ENCODE results near the gene OR10C1.
A peak's percentile ranks its signal among the peaks of the same experiment; 100 is the strongest.

The OR10C1 gene

GRCh38 chr6:29451471-29452193, 12.5 kb downstream of the OR10C1 start:
- CTCF ChIA-PET, result no interaction called here
- Histone ChIP-seq H3K4me1 (ENCODE audit: control extremely low read depth in 1 of 4, control insufficient read depth in 4 of 4, insufficient read depth in 4 of 4, low read length in 3 of 4) (no peaks in the 10 kb centered on the region), H3K27ac (ENCODE audit: insufficient read depth in 1 of 2, low read depth in 1 of 2, low read length in 2 of 2, poor library complexity in 1 of 2, severe bottlenecking in 2 of 2) (no peak overlapping the region), H3K27me3 (replicated peaks in 2 of 5; ENCODE audit: control insufficient read depth in 4 of 5, insufficient read depth in 5 of 5, low read length in 4 of 5) (no peaks in the 10 kb centered on the region), H3K36me3 (ENCODE audit: control insufficient read depth in 4 of 4, insufficient read depth in 4 of 4, low read length in 3 of 4) (no peaks in the 10 kb centered on the region), H3K9me3 (ENCODE audit: control extremely low read depth in 1 of 5, control insufficient read depth in 4 of 5, insufficient read depth in 2 of 5, low read depth in 1 of 5, low read length in 4 of 5) (no peaks in the 10 kb centered on the region), H3K4me3 (ENCODE audit: control insufficient read depth in 1 of 7, extremely low read depth in 1 of 7, insufficient read depth in 4 of 7, low read depth in 2 of 7, low read length in 6 of 7) (no peak overlapping the region)
- POLR2A ChIA-PET, result no interaction called here
- no CpG with 5 or more reads among the region's 3 CpGs for WGBS (ENCODE audit: insufficient coverage)
- peak in 2 of 3 donors; percentile 3 to 21 for DNase-seq

- no peaks in the 10 kb centered on the region for H3K27me3 ChIP-seq (replicated peaks in 2 of 5; ENCODE audit: control insufficient read depth in 4 of 5, insufficient read depth in 5 of 5, low read length in 4 of 5)
- H3K36me3 ChIP-seq (ENCODE audit: control insufficient read depth in 4 of 4, insufficient read depth in 4 of 4, low read length in 3 of 4), result no peaks in the 10 kb centered on the region
- no peak for DNase-seq
- ChIA-PET CTCF (no interaction called here), POLR2A (no interaction called here)
- no peak within 1 kb of the TSS for H3K27ac ChIP-seq (ENCODE audit: insufficient read depth in 1 of 2, low read depth in 1 of 2, low read length in 2 of 2, poor library complexity in 1 of 2, severe bottlenecking in 2 of 2)
- no peak within 1 kb of the TSS for H3K4me3 ChIP-seq (ENCODE audit: control insufficient read depth in 1 of 7, extremely low read depth in 1 of 7, insufficient read depth in 4 of 7, low read depth in 2 of 7, low read length in 6 of 7)
- no CpG with 5 or more reads among the region's 2 CpGs for WGBS (ENCODE audit: insufficient coverage)
- peaks cover 0 to 3% (median 0%) of the 10 kb centered on the region in 4 experiments for H3K4me1 ChIP-seq (ENCODE audit: control extremely low read depth in 1 of 4, control insufficient read depth in 4 of 4, insufficient read depth in 4 of 4, low read length in 3 of 4)
- no peaks in the 10 kb centered on the region for H3K9me3 ChIP-seq (ENCODE audit: control extremely low read depth in 1 of 5, control insufficient read depth in 4 of 5, insufficient read depth in 2 of 5, low read depth in 1 of 5, low read length in 4 of 5)
Observed at GRCh38 chr6:29456971-29457370, 17.9 kb downstream of the OR10C1 start, which contains the start of the genes OR11A1 and OR2H1. TSS of gene OR11A1 (minus strand) at chr6:29457071. CDS start at chr6:29427641, 29,430 bp downstream. TSS of gene OR2H1 (plus strand) at chr6:29457155. CDS start at chr6:29461770, 4,615 bp downstream.

- no peaks in the 10 kb centered on the region for H3K36me3 ChIP-seq (ENCODE audit: control insufficient read depth in 4 of 4, insufficient read depth in 4 of 4, low read length in 3 of 4)
- no peaks in the 10 kb centered on the region for H3K9me3 ChIP-seq (ENCODE audit: control extremely low read depth in 1 of 5, control insufficient read depth in 4 of 5, insufficient read depth in 2 of 5, low read depth in 1 of 5, low read length in 4 of 5)
- WGBS (ENCODE audit: insufficient coverage), result 88% methylated on average over 3 of the region's 5 CpGs
- H3K4me3 ChIP-seq (ENCODE audit: control insufficient read depth in 1 of 7, extremely low read depth in 1 of 7, insufficient read depth in 4 of 7, low read depth in 2 of 7, low read length in 6 of 7), result no peak overlapping the region
- peaks cover 0 to 3% (median 0%) of the 10 kb centered on the region in 4 experiments for H3K4me1 ChIP-seq (ENCODE audit: control extremely low read depth in 1 of 4, control insufficient read depth in 4 of 4, insufficient read depth in 4 of 4, low read length in 3 of 4)
- DNase-seq, result no peak
- CTCF ChIA-PET, result no interaction called here
- POLR2A ChIA-PET, result no interaction called here
- H3K27ac ChIP-seq (ENCODE audit: insufficient read depth in 1 of 2, low read depth in 1 of 2, low read length in 2 of 2, poor library complexity in 1 of 2, severe bottlenecking in 2 of 2), result no peak overlapping the region
- H3K27me3 ChIP-seq (replicated peaks in 2 of 5; ENCODE audit: control insufficient read depth in 4 of 5, insufficient read depth in 5 of 5, low read length in 4 of 5), result no peaks in the 10 kb centered on the region
Observed at GRCh38 chr6:29461021-29461814, 22.1 kb downstream of the OR10C1 start.

- no peaks in the 10 kb centered on the region for H3K27me3 ChIP-seq (replicated peaks in 2 of 5; ENCODE audit: control insufficient read depth in 4 of 5, insufficient read depth in 5 of 5, low read length in 4 of 5)
- 93% methylated on average over 6 of the region's 6 CpGs for WGBS (ENCODE audit: insufficient coverage)
- H3K4me3 ChIP-seq (ENCODE audit: control insufficient read depth in 1 of 7, extremely low read depth in 1 of 7, insufficient read depth in 4 of 7, low read depth in 2 of 7, low read length in 6 of 7), result no peak overlapping the region
- POLR2A ChIA-PET, result no interaction called here
- no peak overlapping the region for H3K27ac ChIP-seq (ENCODE audit: insufficient read depth in 1 of 2, low read depth in 1 of 2, low read length in 2 of 2, poor library complexity in 1 of 2, severe bottlenecking in 2 of 2)
- H3K9me3 ChIP-seq (ENCODE audit: control extremely low read depth in 1 of 5, control insufficient read depth in 4 of 5, insufficient read depth in 2 of 5, low read depth in 1 of 5, low read length in 4 of 5), result no peaks in the 10 kb centered on the region
- no peaks in the 10 kb centered on the region for H3K36me3 ChIP-seq (ENCODE audit: control insufficient read depth in 4 of 4, insufficient read depth in 4 of 4, low read length in 3 of 4)
- CTCF ChIA-PET, result no interaction called here
- DNase-seq, result no peak
- peaks cover 0 to 3% (median 0%) of the 10 kb centered on the region in 4 experiments for H3K4me1 ChIP-seq (ENCODE audit: control extremely low read depth in 1 of 4, control insufficient read depth in 4 of 4, insufficient read depth in 4 of 4, low read length in 3 of 4)
Observed at GRCh38 chr6:29462022-29462421, 22.9 kb downstream of the OR10C1 start.

- CTCF ChIA-PET, result no interaction called here
- POLR2A ChIA-PET, result no interaction called here
- Histone ChIP-seq H3K27ac (ENCODE audit: insufficient read depth in 1 of 2, low read depth in 1 of 2, low read length in 2 of 2, poor library complexity in 1 of 2, severe bottlenecking in 2 of 2) (no peak overlapping the region), H3K4me3 (ENCODE audit: control insufficient read depth in 1 of 7, extremely low read depth in 1 of 7, insufficient read depth in 4 of 7, low read depth in 2 of 7, low read length in 6 of 7) (no peak overlapping the region), H3K9me3 (ENCODE audit: control extremely low read depth in 1 of 5, control insufficient read depth in 4 of 5, insufficient read depth in 2 of 5, low read depth in 1 of 5, low read length in 4 of 5) (no peaks in the 10 kb centered on the region), H3K36me3 (ENCODE audit: control insufficient read depth in 4 of 4, insufficient read depth in 4 of 4, low read length in 3 of 4) (no peaks in the 10 kb centered on the region), H3K27me3 (replicated peaks in 2 of 5; ENCODE audit: control insufficient read depth in 4 of 5, insufficient read depth in 5 of 5, low read length in 4 of 5) (no peaks in the 10 kb centered on the region), H3K4me1 (ENCODE audit: control extremely low read depth in 1 of 4, control insufficient read depth in 4 of 4, insufficient read depth in 4 of 4, low read length in 3 of 4) (peaks cover 0 to 3% (median 0%) of the 10 kb centered on the region in 4 experiments)
- WGBS (ENCODE audit: insufficient coverage), result no CpG with 5 or more reads among the region's 2 CpGs
- no peak for DNase-seq
Observed at GRCh38 chr6:29465279-29465678, 26.2 kb downstream of the OR10C1 start.

- H3K27ac ChIP-seq (ENCODE audit: insufficient read depth in 1 of 2, low read depth in 1 of 2, low read length in 2 of 2, poor library complexity in 1 of 2, severe bottlenecking in 2 of 2), result no peak overlapping the region
- DNase-seq, result no peak
- H3K36me3 ChIP-seq (ENCODE audit: control insufficient read depth in 4 of 4, insufficient read depth in 4 of 4, low read length in 3 of 4), result no peaks in the 10 kb centered on the region
- H3K9me3 ChIP-seq (ENCODE audit: control extremely low read depth in 1 of 5, control insufficient read depth in 4 of 5, insufficient read depth in 2 of 5, low read depth in 1 of 5, low read length in 4 of 5), result no peaks in the 10 kb centered on the region
- CTCF ChIA-PET, result no interaction called here
- no peaks in the 10 kb centered on the region for H3K27me3 ChIP-seq (replicated peaks in 2 of 5; ENCODE audit: control insufficient read depth in 4 of 5, insufficient read depth in 5 of 5, low read length in 4 of 5)
- no peak overlapping the region for H3K4me3 ChIP-seq (ENCODE audit: control insufficient read depth in 1 of 7, extremely low read depth in 1 of 7, insufficient read depth in 4 of 7, low read depth in 2 of 7, low read length in 6 of 7)
- no CpG with 5 or more reads among the region's 2 CpGs for WGBS (ENCODE audit: insufficient coverage)
- POLR2A ChIA-PET, result no interaction called here
- H3K4me1 ChIP-seq (ENCODE audit: control extremely low read depth in 1 of 4, control insufficient read depth in 4 of 4, insufficient read depth in 4 of 4, low read length in 3 of 4), result peaks cover 0 to 3% (median 0%) of the 10 kb centered on the region in 4 experiments
Observed at GRCh38 chr6:29465801-29466200, 26.7 kb downstream of the OR10C1 start.

- H3K4me1 ChIP-seq (ENCODE audit: control extremely low read depth in 1 of 4, control insufficient read depth in 4 of 4, insufficient read depth in 4 of 4, low read length in 3 of 4), result peaks cover 0 to 3% (median 0%) of the 10 kb centered on the region in 4 experiments
- no peaks in the 10 kb centered on the region for H3K27me3 ChIP-seq (replicated peaks in 2 of 5; ENCODE audit: control insufficient read depth in 4 of 5, insufficient read depth in 5 of 5, low read length in 4 of 5)
- no peak for DNase-seq
- H3K36me3 ChIP-seq (ENCODE audit: control insufficient read depth in 4 of 4, insufficient read depth in 4 of 4, low read length in 3 of 4), result no peaks in the 10 kb centered on the region
- ChIA-PET POLR2A (no interaction called here), CTCF (no interaction called here)
- 39% methylated on average over 4 of the region's 6 CpGs for WGBS (ENCODE audit: insufficient coverage)
- H3K4me3 ChIP-seq (ENCODE audit: control insufficient read depth in 1 of 7, extremely low read depth in 1 of 7, insufficient read depth in 4 of 7, low read depth in 2 of 7, low read length in 6 of 7), result no peak overlapping the region
- no peaks in the 10 kb centered on the region for H3K9me3 ChIP-seq (ENCODE audit: control extremely low read depth in 1 of 5, control insufficient read depth in 4 of 5, insufficient read depth in 2 of 5, low read depth in 1 of 5, low read length in 4 of 5)
- H3K27ac ChIP-seq (ENCODE audit: insufficient read depth in 1 of 2, low read depth in 1 of 2, low read length in 2 of 2, poor library complexity in 1 of 2, severe bottlenecking in 2 of 2), result no peak overlapping the region
Observed at GRCh38 chr6:29466241-29466640, 27.1 kb downstream of the OR10C1 start.
